GM10266 (cell line): ENCODE data around the gene XPOT.

Experiments
- DNase-seq: peaks from one replicate; pipeline ENCODE4 v3.0.0; 2012; ENCODE audit errors: extremely low spot score
- CTCF ChIP-seq: IDR thresholded peaks from 2 replicates; pipeline ENCODE4 v1.5.1; 2012; ENCODE audit warnings: mild to moderate bottlenecking, low read depth; ENCODE audit not compliant: control insufficient read depth, insufficient read depth; ENCODE audit errors: missing control alignments

Gene XPOT

GRCh38 chr12:64486657-64487056, 82.5 kb downstream of the XPOT start:
- TF ChIP-seq CTCF, result no peak
- no peak for DNase-seq

- no peak for DNase-seq
- TF ChIP-seq CTCF, result no peak
Observed at GRCh38 chr12:64491718-64492117, 87.5 kb downstream of the XPOT start.

- DNase-seq, result no peak
- no peak for TF ChIP-seq CTCF
Observed at GRCh38 chr12:64493513-64493912, 89.3 kb downstream of the XPOT start.

GRCh38 chr12:64494998-64495729, 91.0 kb downstream of the XPOT start:
- no peak for DNase-seq
- TF ChIP-seq CTCF, result no peak

GRCh38 chr12:64496839-64497400, 92.7 kb downstream of the XPOT start:
- TF ChIP-seq CTCF, result no peak
- no peak for DNase-seq

GRCh38 chr12:64497484-64497883, 93.3 kb downstream of the XPOT start:
- TF ChIP-seq CTCF, result no peak
- DNase-seq, result no peak

GRCh38 chr12:64497903-64498302, 93.7 kb downstream of the XPOT start:
- TF ChIP-seq CTCF, result no peak
- no peak for DNase-seq
